SJSA1 (cell line): ENCODE results near the gene STBD1. TPM values are rescaled to one million over a fixed set of nuclear protein-coding genes. Genes with fewer than 3 reads are reported as not detected.

Experiments
- DNase-seq, 2 experiments: peaks; one replicate each; pipeline ENCODE4 v3.0.0-alpha.2; 2015 to 2020; ENCODE audit warnings: low spot score in 2 of 2, low read depth in 1 of 2
- H3K27ac ChIP-seq: fragments of 250-450 bp; sonication (Bioruptor Pico); 2 replicates; pipeline ENCODE4 v1.5.1; 2020; ENCODE audit warnings: mild to moderate bottlenecking, moderate library complexity
- H3K27me3 ChIP-seq: fragments of 250-450 bp; sonication (Bioruptor Pico); replicated peaks from 2 replicates; pipeline ENCODE4 v1.5.1; 2020; ENCODE audit warnings: mild to moderate bottlenecking, moderate library complexity
- H3K36me3 ChIP-seq: fragments of 250-450 bp; sonication (Bioruptor Pico); 2 replicates; pipeline ENCODE4 v1.5.1; 2020; ENCODE audit warnings: mild to moderate bottlenecking
- H3K4me1 ChIP-seq: fragments of 250-450 bp; sonication (Bioruptor Pico); replicated peaks from 2 replicates; pipeline ENCODE4 v1.6.1; 2021; ENCODE audit warnings: mild to moderate bottlenecking
- H3K4me3 ChIP-seq: fragments of 250-450 bp; sonication (Bioruptor Pico); 2 replicates; pipeline ENCODE4 v1.5.1; 2020; ENCODE audit warnings: mild to moderate bottlenecking
- H3K9me3 ChIP-seq: fragments of 250-450 bp; sonication (Bioruptor Pico); replicated peaks from 2 replicates; pipeline ENCODE4 v1.5.1; 2020; ENCODE audit warnings: mild to moderate bottlenecking
- total RNA-seq: library from RNA; depleted of rRNA; stranded (reverse); fragments of >200 nt; shearing (Covaris generic); gene quantifications from 2 replicates; pipeline ENCODE4 v1.2.3, GENCODE V29; 2014; rRNA removed

Gene STBD1
- total RNA-seq = 10.3 and 10.6 TPM in 2 replicates

DNA sequence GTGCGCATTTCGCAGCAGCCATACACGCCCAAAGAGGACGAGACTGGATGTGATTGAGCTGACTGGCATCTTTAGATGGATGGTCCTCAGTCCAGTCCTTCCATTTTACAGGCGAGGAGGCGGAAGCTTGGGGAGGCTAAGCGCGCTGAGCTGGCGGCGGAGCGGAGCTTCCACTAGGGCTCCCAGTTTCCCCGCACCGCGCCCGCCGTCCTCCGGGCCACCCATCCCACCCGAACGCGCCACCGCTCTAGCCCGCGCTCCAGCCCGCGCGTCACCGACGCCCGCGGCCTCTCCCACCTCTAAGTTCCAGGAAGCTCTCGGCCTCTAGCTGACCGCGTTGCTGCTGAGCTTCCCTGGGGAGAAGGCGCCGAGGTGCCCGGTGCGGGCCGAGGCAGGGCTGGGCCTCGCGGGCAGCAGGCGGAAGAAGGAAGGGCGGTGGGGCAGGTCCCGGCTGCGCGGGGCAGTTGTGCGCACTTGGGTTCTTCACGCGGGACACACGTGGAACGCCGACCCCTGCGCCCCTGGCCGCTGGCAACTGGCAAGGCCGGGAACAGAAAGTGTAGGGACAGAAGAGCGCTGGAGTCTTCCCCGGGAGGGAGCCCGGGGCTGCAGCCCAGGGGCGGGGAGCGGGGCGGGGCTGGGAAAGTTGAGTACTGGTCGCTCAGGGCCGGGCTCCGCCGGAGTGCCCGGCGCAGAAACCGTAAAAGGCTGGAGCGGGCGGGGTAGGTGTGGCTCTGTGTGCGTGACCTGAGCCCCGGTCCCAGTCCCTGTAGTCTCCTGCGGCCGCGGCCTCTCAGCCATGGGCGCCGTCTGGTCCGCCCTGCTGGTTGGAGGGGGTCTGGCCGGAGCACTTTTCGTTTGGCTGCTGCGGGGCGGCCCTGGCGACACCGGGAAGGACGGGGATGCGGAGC lies at the start of gene STBD1:
Gene STBD1 (plus strand): TSS at position 763 of the 911 bp plus-strand sequence. CDS start 37 bp downstream, at position 800.
- no peaks in the 10 kb centered on the region for H3K9me3 ChIP-seq
- H3K36me3 ChIP-seq = peaks cover 21% of the 10 kb centered on the region
- H3K27me3 ChIP-seq = no peaks in the 10 kb centered on the region
- peaks cover 24% of the 10 kb centered on the region for H3K4me1 ChIP-seq
- H3K27ac ChIP-seq = peak within 1 kb of the TSS; percentile 55
- DNase-seq = peak; percentile 82 to 84
- peak within 1 kb of the TSS; percentile 59 for H3K4me3 ChIP-seq

DNA sequence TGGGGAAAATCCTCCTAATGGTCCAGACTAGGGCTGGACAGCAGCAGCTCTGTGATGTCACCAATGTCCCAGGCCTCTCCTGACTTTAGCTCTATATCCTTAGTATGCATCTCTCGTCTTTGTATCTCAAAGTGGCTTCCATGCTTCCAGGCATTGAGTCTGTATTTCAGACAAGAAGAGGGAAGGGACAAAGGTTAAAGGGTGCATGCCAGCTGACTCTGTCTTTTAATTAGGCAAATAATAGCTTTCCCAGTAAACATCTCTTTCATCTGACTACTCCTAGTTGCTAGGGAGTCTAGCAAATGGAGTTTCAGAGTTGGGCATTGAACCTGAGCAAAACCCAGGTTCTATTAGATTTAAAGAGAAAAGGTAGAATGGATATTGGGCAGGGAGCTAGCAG lies 49.6 kb upstream of the STBD1 start:
- no peak overlapping the region for H3K27ac ChIP-seq
- peaks cover 30% of the 10 kb centered on the region for H3K27me3 ChIP-seq
- DNase-seq = no peak
- H3K9me3 ChIP-seq = no peaks in the 10 kb centered on the region
- no peaks in the 10 kb centered on the region; the same call in 1 of the 2 replicates for H3K4me1 ChIP-seq
- H3K36me3 ChIP-seq = no peaks in the 10 kb centered on the region
- no peak overlapping the region for H3K4me3 ChIP-seq

DNA sequence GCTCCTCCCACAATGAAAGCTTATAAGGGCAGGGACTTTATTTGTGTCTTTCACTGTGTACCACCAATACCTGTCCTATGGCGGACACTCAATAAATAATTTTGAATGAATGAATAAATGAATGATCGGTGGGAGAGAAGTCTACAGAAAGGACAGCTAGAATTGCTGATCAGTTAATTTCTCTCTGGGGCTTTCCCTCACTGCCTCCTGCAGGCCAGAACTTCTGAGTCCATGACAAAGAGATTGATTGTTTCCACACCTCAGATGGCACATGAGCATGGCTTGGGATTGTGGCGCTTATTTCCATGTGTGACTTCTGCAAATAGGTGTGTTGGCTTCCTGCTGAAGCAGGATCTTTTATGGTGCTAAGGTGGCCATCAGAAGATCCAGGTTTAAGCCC lies 48.7 kb upstream of the STBD1 start:
- no peak overlapping the region for H3K4me3 ChIP-seq
- H3K27me3 ChIP-seq = peaks cover 21% of the 10 kb centered on the region
- no peak for DNase-seq
- no peaks in the 10 kb centered on the region for H3K9me3 ChIP-seq
- no peaks in the 10 kb centered on the region for H3K4me1 ChIP-seq
- H3K27ac ChIP-seq = no peak overlapping the region
- H3K36me3 ChIP-seq = no peaks in the 10 kb centered on the region

DNA sequence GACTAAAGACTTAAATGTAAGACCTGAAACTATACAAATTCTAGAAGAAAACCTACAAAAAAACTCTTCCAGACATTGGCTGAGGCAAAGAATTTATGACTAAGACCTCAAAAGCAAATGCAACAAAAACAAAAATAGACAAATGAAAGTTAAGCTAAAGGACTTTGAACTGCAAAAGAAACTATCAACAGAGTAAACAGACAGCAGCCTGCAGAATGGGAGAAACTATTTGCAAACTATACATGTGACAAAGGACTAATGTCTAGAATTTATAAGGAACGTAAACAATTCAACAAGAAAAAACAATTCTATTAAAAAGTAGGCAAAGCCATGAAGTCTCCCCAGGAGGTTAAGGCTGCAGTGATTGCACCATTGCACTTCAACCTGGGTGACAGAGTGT lies 46.0 kb upstream of the STBD1 start:
- Histone ChIP-seq H3K27me3 (peaks cover 8% of the 10 kb centered on the region; the same call in 1 of the 2 replicates), H3K36me3 (no peaks in the 10 kb centered on the region), H3K4me3 (no peak overlapping the region), H3K4me1 (no peaks in the 10 kb centered on the region), H3K9me3 (no peaks in the 10 kb centered on the region), H3K27ac (no peak overlapping the region)
- no peak for DNase-seq

DNA sequence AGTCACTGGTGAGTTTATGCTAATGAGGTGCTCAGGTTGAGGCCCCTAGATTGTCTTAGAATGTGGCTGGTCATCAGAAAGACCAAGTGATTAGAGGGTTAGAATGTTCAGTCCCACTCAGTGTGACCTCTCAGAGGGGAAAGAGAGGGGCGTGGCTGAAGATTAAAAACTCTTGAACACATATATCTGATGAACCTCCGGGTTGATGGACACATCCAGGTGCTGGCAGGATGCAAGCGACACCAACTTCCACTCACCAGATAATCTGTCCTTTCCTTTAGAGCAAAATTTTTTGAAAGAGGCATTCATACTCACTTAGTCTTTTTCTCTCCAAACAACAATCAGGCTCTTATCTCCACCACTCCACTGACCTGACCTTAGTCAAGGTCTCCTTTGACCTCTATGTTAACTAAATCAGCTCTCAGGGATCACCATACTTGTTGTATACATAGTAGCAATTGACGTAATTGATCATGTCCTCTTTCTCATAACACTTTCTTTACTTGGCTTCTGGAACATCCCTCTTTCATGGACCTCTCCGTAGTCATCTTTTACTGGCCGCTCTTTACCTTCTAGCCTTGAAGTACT lies 40.8 kb upstream of the STBD1 start:
- Histone ChIP-seq H3K4me3 (no peak overlapping the region), H3K27ac (no peak overlapping the region), H3K9me3 (no peaks in the 10 kb centered on the region; the same call in 1 of the 2 replicates), H3K4me1 (no peaks in the 10 kb centered on the region), H3K27me3 (peaks cover 17% of the 10 kb centered on the region), H3K36me3 (no peaks in the 10 kb centered on the region)
- DNase-seq = no peak

DNA sequence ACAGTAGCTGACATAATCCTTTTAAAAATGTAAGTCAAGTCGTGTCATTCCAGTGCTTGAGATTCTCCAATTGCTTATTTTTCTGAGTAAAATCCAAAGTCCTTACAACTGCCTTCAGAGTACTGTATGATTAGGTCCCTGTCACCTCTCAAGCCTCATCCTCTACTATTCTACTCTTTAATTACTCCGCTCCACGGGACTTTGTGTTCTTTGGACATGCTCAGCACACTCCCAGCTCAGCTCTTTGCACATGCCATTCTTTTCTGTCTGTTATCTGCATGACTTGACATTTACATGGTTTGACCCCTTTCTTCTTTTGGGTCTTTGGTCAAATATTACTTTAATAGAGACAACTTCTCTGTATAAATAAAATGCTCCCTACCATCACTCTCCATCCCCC lies 39.9 kb upstream of the STBD1 start:
- no peaks in the 10 kb centered on the region for H3K4me1 ChIP-seq
- no peaks in the 10 kb centered on the region; the same call in 1 of the 2 replicates for H3K9me3 ChIP-seq
- H3K36me3 ChIP-seq = no peaks in the 10 kb centered on the region
- peaks cover 16% of the 10 kb centered on the region for H3K27me3 ChIP-seq
- no peak for DNase-seq
- no peak overlapping the region for H3K4me3 ChIP-seq
- no peak overlapping the region for H3K27ac ChIP-seq

DNA sequence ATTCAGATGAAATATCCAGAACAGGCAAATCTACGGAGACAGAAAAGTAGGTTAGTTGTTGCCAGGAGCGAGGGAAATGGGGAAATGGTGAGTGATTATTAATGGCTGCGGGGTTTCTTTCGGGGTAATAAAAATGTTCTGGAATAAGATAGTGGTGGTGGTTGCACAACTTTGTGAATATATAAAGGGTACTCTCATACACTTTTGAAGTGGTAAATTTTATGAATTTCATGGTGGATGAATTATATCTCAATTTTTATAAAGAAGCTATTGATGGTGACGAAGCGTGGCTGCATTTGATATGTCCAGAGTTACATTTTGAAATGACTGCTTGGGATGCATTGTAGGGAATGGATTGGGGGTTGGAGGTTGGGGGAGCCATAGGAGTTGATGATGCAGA lies 38.7 kb upstream of the STBD1 start:
- Histone ChIP-seq H3K27me3 (peaks cover 17% of the 10 kb centered on the region), H3K36me3 (no peaks in the 10 kb centered on the region), H3K9me3 (no peaks in the 10 kb centered on the region; the same call in 1 of the 2 replicates), H3K27ac (no peak overlapping the region), H3K4me3 (no peak overlapping the region), H3K4me1 (no peaks in the 10 kb centered on the region)
- DNase-seq = no peak

DNA sequence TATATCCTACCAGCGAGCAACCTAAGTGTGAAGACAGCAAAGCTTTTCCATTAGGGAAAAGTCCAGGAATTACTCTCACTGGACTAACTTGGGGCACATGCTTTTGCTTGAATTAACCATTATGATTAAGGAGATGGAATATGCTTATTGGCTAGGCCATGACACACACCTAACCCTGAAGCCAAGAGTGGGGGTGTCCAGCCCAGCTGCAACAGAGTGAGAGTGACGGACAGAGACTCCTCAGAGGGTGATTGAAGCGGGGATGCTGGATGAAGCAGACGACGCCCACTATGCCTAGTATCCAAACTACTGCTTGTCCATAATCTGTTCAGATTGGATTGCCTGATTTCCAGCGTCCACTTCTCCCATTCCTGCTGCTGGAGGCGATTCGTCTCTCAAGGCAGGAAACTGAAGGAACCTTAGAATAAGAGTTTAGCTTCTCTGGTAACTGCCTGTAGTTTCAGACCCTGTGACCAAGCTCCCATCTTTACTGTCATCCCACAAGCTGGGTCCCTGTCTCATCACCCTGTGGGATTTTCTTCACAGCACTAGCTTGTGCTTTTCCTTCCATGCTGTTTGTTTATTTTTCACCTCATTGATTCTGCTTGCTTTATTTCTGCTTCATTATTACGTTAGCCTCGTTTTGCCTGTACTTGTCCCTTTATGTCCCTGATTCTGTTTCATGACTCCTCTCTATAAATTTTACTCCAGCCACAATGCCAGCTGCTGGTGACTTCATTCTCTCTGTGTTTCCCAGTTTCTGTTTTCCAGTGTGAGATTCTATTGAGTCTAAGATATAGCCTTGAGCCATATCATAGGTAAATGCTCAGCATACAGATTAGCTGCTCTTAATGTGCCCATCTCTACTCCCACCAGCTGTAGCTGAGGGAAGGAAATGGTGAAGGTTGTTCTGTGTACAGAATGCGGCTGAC lies 36.0 kb upstream of the STBD1 start:
- no peak overlapping the region for H3K27ac ChIP-seq
- no peaks in the 10 kb centered on the region; the same call in 1 of the 2 replicates for H3K9me3 ChIP-seq
- no peaks in the 10 kb centered on the region for H3K4me1 ChIP-seq
- H3K4me3 ChIP-seq = no peak overlapping the region
- no peak for DNase-seq
- H3K27me3 ChIP-seq = peaks cover 25% of the 10 kb centered on the region
- H3K36me3 ChIP-seq = no peaks in the 10 kb centered on the region

DNA sequence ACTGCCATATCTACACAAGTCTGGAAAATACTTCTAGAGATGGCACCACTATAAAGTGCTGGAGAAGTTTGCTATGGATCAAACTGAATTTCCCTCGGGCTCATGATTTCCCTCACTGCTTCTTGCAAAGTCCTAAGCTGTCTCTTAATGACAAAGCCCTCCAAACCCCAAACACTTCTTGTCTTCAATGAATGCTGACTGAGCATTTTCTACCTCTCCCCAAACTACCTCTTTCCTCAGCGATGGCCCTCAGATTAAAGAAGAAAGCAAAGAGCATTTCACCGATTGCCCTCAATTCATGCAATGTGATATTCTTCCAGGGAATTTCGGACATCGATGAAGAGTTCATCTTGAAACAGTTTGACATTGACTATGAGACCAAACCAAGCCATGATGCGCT lies 35.3 kb upstream of the STBD1 start:
- Histone ChIP-seq H3K9me3 (no peaks in the 10 kb centered on the region; the same call in 1 of the 2 replicates), H3K4me1 (no peaks in the 10 kb centered on the region), H3K27me3 (peaks cover 22% of the 10 kb centered on the region), H3K27ac (no peak overlapping the region), H3K36me3 (no peaks in the 10 kb centered on the region), H3K4me3 (no peak overlapping the region)
- no peak for DNase-seq

DNA sequence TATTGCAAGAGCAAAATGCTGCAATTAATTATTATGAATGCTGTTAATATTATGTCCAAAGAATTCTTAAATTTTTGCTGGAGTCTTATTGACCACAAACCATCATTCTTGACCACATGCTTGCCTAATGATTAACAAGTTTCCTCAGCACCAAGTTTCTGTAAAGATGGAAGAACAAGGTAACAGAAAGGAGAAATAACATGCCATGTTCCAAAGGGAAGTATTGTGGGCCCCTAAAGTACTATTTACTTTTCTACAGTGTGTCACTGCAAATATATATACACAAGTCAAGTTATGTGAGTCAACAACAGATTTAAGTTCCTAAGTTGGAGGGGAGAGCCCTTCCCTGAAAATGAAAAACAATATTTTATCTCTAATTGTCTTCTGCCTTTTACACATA lies 34.5 kb upstream of the STBD1 start:
- no peak overlapping the region for H3K27ac ChIP-seq
- H3K4me1 ChIP-seq = no peaks in the 10 kb centered on the region
- no peak overlapping the region for H3K4me3 ChIP-seq
- H3K36me3 ChIP-seq = no peaks in the 10 kb centered on the region
- peaks cover 15% of the 10 kb centered on the region for H3K27me3 ChIP-seq
- no peaks in the 10 kb centered on the region; the same call in 1 of the 2 replicates for H3K9me3 ChIP-seq
- DNase-seq = no peak

DNA sequence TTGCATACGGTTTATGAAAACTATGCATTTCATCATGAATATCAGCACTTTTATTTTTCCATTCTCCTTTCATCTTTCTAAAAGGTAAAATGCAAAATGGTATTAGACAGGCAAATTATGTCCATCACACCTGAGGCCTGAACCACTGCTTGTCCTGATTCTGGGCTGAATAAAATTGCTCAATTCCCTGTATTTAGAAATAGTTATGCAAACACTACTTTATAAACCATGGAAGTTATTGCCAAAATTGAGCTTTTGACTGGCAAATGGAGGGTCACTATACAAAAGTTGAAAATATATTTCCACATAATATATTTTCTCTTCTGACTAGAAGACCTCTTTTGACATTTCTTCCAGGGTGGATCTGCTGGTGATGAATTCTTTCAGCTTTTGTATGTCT lies 34.0 kb upstream of the STBD1 start:
- peaks cover 13% of the 10 kb centered on the region for H3K27me3 ChIP-seq
- no peak overlapping the region for H3K4me3 ChIP-seq
- no peaks in the 10 kb centered on the region; the same call in 1 of the 2 replicates for H3K9me3 ChIP-seq
- H3K27ac ChIP-seq = no peak overlapping the region
- no peak for DNase-seq
- no peaks in the 10 kb centered on the region for H3K36me3 ChIP-seq
- no peaks in the 10 kb centered on the region for H3K4me1 ChIP-seq

DNA sequence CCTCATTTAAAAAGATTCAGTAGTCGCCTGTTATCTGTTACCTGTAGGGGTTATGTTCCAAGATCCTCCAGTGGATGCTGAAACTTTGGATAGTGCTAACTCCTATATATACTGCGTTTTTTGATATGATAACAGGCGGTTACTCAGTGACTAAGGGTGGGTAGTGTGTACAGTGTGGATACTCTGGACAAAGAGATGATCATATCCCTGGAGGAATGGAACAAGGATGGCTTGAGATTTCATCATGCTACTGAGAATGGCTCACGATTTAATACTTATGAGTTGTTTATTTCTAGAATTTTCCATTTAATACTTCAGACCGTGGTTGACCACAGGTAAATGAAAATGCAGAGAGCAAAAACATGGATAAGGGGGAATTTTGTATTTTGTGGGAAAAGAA lies 33.5 kb upstream of the STBD1 start:
- Histone ChIP-seq H3K27ac (no peak overlapping the region), H3K4me3 (no peak overlapping the region), H3K4me1 (no peaks in the 10 kb centered on the region), H3K27me3 (peaks cover 11% of the 10 kb centered on the region), H3K9me3 (no peaks in the 10 kb centered on the region; the same call in 1 of the 2 replicates), H3K36me3 (no peaks in the 10 kb centered on the region)
- DNase-seq = no peak

DNA sequence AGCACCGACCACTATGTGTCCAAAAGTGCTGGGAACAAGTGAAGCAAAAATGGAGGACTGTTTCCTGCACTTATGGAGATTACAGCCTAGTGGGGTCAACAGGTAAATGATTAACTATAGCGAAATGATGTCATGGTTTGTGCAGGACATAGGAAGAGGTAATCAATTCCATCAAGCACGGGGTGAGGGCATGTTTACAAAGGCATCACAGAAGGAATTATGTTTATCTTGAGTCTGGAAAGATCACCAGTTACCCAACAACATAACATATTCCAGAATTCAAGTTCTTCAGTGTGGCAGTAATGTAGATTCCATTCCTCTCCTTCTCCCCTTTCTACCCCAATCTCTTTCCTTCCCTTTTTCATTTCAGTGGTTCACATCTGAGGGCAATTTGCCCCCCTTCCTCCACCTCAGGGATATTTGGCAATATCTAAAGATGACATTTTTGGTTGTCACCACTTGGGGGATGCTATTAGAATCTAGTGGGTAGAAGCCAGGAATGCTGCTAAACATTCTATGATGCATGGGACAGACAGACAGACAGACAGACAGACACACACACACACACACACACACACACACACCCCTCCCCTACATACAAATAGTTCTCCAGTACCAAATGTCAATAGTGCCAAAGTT lies 30.9 kb upstream of the STBD1 start:
- Histone ChIP-seq H3K9me3 (no peaks in the 10 kb centered on the region), H3K4me1 (no peaks in the 10 kb centered on the region), H3K36me3 (no peaks in the 10 kb centered on the region), H3K27ac (no peak overlapping the region), H3K27me3 (peaks cover 11% of the 10 kb centered on the region; the same call in 1 of the 2 replicates), H3K4me3 (no peak overlapping the region)
- DNase-seq = no peak
